ENCODE data around the gene PRR13.

DNA sequence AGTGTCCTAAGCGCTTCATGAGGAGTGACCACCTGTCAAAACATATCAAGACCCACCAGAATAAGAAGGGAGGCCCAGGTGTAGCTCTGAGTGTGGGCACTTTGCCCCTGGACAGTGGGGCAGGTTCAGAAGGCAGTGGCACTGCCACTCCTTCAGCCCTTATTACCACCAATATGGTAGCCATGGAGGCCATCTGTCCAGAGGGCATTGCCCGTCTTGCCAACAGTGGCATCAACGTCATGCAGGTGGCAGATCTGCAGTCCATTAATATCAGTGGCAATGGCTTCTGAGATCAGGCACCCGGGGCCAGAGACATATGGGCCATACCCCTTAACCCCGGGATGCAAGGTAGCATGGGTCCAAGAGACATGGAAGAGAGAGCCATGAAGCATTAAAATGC is 30.6 kb upstream of the PRR13 start:
- TF ChIP-seq, protein P1, sequence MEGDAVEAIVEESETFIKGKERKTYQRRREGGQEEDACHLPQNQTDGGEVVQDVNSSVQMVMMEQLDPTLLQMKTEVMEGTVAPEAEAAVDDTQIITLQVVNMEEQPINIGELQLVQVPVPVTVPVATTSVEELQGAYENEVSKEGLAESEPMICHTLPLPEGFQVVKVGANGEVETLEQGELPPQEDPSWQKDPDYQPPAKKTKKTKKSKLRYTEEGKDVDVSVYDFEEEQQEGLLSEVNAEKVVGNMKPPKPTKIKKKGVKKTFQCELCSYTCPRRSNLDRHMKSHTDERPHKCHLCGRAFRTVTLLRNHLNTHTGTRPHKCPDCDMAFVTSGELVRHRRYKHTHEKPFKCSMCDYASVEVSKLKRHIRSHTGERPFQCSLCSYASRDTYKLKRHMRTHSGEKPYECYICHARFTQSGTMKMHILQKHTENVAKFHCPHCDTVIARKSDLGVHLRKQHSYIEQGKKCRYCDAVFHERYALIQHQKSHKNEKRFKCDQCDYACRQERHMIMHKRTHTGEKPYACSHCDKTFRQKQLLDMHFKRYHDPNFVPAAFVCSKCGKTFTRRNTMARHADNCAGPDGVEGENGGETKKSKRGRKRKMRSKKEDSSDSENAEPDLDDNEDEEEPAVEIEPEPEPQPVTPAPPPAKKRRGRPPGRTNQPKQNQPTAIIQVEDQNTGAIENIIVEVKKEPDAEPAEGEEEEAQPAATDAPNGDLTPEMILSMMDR (IDR thresholded peaks at IDR 0.05 in 2 of 3, conservative IDR thresholded peaks at IDR 0.05 in 1 of 3; ENCODE audit: borderline replicate concordance in 1 of 3, insufficient read depth in 1 of 3, low read depth in 2 of 3, low read length in 2 of 3), result no peak
- TF ChIP-seq, protein P2, sequence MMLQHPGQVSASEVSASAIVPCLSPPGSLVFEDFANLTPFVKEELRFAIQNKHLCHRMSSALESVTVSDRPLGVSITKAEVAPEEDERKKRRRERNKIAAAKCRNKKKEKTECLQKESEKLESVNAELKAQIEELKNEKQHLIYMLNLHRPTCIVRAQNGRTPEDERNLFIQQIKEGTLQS (IDR thresholded peaks at IDR 0.05), result no peak
- TF ChIP-seq POLR2A (IDR thresholded peaks at IDR 0.05; ENCODE audit: borderline replicate concordance, extremely low read depth, insufficient read depth, insufficient read length) (no peak), SP1 (IDR thresholded peaks at IDR 0.05; ENCODE audit: low read depth) (no peak), RAD21 (IDR thresholded peaks at IDR 0.05; ENCODE audit: low read depth) (no peak), ZFX (IDR thresholded peaks at IDR 0.05) (no peak), SIN3A (IDR thresholded peaks at IDR 0.05; ENCODE audit: low read depth) (no peak), POLR2AphosphoS5 (IDR thresholded peaks at IDR 0.05; ENCODE audit: low read depth, low read length) (no peak), TCF7L2 (IDR thresholded peaks at IDR 0.05; ENCODE audit: borderline replicate concordance, extremely low read depth, insufficient read depth, insufficient read length) (no peak), EGR1 (IDR thresholded peaks at IDR 0.05; ENCODE audit: low read depth) (no peak)
- TF ChIP-seq, protein P3, sequence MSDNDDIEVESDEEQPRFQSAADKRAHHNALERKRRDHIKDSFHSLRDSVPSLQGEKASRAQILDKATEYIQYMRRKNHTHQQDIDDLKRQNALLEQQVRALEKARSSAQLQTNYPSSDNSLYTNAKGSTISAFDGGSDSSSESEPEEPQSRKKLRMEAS (IDR thresholded peaks at IDR 0.05), result no peak

All from HCT116 (cell line).